Iris pigment epithelial cell (primary cell): Measurements from ENCODE around the gene PRXL2A.

ENCODE experiments used
- DNase-seq: peaks from one replicate; pipeline ENCODE4 v3.0.0-alpha.2; 2011; ENCODE audit warnings: low read depth

The PRXL2A gene

DNA sequence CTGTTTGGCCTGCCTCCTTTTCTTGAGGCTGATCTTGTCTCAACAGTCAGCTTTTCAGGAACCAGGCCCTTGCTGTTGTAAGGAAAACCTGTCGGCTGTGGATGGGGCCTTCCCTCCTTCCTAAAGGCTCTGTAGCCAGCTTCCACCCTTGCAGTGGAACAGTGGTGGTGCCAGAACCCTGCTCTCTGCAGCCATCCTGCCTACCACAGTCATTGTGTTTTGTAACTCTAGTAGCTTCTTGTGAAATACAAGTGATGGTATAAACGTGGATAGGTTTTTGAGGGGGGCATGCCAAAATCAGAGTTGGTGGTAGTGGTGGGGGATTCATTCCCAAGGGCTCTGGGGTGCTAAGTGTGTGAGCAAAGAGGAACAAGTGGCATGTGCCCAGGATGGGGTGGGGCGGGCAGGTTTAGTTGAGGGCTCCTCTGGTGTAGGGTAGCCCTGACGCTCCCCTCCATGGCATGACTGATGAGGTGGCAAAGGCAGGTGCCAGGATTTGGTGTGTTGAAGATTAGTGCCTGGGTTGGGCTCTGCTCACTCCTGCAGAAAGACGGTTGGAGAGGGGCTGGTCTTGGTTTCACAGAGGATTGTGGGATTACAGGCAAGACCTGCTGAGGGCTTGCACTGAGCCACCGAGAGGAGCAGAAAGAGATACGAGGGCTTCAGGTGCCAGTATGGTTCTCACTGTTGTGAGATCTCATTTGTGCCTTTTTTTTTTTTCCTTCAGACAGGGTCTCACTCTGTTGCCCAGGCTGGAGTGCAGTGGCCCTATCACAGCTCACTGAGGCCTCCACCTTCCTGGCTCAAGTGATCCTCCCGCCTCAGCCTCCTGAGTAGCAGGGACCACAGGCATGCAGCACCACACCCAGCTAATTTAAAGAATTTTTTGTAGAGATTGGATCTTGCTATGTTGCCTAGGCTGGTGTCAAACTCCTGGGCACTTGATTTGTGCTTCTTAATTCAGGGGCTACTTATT lies 53.1 kb downstream of the PRXL2A start:
- peak; percentile 48 for DNase-seq

DNA sequence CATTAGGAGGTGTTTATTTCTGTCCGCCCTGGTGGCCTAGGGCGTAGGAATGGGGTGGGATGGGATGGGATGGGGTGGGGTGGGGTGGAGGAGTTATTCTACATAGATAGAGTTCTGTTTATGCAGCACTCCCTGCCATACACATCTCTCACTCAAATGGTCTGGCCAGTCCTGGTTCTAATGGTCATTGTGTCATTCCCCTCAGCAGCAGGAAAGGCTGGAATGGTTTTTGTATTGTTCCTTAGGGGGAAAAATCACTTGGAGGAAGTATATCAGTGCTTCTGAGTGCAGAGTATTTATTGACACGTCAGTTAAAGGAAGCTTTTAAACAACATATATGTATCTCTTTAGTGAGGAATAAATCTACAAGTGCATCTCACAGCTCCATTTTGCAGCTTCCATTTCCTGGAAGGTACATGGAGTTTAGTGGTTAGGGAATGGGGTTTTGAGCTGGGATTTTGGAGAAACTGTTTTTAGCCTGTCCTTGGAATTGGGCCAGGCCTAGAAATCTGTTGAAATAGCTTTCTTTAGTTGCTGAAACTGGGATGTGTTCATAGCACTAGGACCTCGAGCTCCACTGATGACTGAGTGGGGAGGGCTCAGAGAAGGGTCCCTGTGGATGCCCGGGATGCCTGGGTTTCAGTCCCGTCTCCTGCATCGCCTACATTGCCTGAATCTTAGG lies 54.1 kb downstream of the PRXL2A start:
- peak; percentile 47 for DNase-seq

DNA sequence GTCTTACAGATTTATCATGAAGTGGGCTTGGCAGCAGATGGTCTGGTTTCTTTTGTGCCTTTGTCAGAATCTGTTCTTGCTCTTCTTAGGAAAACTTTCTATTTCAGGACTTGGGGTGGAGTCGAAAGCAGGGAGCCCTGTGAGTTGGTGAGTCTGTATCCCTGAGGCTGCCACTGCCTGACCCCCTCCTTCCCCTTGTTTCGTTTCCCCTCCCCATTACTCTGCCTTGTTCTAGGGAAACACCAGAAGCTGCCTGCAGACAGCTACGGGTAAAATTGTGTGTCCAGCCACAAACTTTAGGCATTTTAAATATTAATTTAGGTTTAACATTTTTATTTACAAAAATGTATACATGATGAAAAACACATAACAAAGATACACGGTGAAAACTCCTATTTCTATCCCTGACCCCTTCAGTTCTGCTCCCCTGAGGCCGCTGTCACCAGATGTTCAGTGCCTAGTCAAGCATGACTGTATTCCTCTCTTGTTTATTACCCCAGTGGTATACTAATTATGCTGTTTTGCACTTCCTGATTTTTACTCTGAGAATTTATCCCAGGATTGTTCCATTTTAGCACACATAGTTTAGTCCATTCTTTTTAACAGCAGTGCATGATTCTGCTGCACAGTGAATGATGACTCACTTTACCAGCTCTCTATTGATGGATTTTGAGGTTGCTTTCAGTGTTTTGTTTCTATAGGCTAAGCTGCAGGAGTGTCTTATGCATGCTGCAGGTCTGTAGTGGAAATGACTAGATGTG lies 54.8 kb downstream of the PRXL2A start:
- peak; percentile 67 for DNase-seq

DNA sequence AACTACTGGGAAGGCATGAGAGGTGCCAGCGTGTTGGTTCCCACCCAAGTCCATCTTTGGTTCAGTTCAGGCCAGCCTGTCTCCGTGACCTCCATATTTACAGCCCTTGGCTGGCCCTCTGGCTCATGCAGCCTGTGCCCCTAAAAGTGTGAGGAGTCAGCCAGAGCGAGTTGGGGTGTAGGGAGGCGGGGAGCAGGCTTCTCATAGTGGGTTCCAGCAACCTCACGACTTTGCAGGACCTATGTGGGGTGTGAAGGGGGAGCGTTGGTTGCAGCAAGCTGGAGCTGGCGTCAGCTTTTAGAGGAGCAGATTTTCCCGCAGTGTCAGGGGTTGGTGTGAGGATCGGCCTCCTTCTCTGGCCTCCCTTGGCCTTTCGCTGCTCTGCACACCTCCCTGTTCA lies 55.5 kb downstream of the PRXL2A start:
- DNase-seq: no peak

GRCh38 chr10:80464557-80465450 lies 56.5 kb downstream of the PRXL2A start:
- DNase-seq: no peak

- no peak for DNase-seq
Observed at GRCh38 chr10:80465451-80465835, 57.1 kb downstream of the PRXL2A start.

DNA sequence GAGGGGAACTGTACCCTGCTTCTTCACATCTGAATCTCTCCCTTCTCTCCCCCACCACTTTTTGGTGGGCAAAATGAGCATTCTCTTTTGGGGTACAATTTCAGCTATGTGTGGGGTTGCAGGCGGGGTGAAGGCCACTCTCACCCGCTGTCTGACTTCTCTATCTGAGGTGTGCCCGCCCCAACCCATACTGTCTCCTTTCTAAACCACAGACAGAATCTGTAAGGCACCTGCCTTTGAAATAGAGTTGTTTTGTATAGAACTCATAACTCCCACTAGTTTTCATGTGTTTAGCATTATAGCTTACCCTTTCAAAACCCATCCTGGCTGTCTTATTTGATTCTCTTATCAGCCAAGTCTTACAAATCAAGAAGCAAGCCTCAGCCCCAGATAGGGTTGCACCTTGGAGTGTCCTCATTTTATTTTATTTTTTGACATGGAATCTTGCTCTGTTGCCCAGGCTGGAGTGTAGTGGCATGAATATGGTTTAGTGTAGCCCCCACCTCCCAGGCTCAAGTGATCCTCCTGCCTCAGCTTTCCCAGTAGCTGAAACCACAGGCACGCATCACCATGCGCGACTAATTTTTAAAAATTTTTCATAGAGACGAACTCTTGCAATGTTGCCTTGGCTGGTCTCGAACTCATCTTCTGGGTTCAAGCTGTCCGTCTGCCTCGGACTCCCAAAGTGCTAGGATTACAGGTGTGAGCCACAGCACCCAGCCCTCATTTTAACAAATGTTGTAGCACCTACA lies 57.7 kb downstream of the PRXL2A start:
- no peak for DNase-seq

GRCh38 chr10:80466724-80467326 lies 58.5 kb downstream of the PRXL2A start:
- no peak for DNase-seq

DNA sequence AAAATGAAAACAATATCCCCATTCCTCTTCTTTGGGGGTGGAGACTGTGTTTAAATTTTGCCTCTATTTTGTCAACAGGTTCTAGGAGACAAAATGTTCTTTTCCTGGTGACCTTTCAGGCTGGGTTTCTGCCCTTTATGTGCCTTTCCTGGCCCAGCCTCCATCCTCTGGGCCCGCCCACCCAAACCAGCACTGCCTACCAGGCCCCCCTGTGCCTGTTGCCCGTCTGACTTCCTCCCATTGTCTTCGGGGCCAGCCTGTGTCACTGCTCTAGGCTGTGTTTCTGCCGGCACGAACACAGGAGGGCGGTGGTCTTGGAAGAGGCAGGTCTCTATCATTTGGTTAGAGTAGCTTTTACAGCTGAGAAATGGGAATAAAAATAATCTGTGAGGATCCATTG lies 59.7 kb downstream of the PRXL2A start:
- DNase-seq: no peak

DNA sequence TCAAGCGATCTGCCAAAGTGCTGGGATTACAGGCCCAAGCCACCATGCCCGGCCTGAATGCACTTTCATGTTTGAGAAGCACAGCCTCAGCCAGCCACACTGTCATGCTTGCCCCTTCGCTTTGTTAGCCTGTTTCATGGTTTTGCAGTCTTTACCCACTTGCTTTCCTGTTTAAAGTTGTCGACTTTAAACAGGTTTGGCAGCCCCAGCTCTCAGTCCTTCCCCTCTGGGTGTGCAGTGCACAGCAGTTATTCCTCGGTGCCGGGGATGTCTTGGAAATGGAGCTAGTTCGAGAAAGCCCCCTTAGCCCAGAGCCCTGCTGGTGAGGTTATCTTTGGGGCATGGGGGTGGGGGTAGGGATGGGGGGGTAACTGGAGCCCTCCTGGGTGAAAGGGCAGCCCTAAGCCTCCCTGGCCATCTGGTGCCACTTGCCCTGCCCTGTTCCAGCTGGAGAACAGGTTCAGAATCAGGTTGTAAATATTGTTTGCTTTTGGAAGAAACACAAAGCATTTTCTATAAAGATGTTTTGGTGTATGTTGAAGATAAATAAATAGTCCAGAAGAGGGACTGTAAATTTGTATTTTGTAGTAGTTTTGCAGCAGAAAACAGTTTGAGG lies 60.6 kb downstream of the PRXL2A start:
- DNase-seq: no peak

DNA sequence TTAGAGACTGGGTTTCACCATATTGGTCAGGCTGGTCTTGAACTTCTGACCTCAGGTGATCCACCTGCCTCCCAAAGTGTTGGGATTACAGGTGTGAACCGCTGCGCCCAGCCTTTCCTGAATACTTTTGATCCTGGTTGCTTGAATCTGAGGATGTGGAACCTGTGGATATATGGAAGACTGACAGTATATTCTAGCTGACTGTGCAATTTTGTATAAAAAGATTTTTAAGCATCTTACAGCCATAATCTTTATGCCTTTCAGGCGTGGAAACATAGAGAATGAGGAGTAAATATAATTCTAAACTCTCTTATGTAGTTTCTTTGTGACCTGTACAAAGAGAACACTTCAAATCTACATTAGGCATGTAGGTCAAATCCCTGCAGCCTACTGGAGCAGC lies 61.9 kb downstream of the PRXL2A start:
- DNase-seq: no peak

DNA sequence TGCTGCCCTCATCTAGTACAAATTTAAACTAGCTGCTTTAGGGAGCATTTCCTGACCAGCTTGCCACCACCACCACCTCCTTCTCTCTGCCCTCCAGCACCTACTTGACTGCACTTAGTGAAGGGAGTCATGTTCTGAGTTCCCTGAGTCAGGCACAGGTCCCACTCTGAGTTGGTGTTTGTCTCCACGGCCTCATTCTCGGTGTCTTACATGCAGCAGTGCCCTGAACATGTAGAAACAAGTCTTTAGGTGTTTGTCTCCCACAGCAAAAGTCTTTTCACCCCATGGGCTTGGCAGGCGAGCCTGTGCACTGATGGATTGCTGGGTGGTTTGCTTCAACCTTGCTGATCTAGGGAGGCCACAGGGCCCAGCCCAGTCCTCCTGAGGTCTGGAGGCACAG lies 62.6 kb downstream of the PRXL2A start:
- peak; percentile 32 for DNase-seq

DNA sequence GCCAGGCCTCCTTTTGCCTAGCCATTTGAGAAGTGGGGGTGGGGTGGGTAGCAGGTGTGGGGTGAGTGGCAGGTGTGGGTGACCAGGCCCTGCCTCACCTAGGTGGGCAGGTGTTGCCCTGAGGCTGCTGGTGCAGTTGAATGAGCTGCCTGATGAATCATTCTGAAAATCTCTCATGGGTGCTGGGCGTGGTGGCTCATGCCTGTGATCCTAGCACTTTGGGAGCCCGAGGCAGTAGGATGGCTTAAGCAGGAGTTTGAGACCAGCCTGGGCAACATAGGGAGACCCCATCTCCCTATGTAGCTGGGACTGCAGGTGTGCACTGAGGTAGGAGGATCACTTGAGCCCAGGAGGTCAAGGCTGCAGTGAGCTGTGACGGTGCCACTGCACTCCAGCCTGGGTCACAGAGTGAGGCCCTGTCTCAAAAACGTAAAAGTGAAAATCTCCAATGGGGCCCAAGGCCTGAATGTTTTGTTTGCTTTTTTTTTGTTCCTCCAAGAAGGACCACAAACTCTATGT lies 63.4 kb downstream of the PRXL2A start:
- no peak for DNase-seq

DNA sequence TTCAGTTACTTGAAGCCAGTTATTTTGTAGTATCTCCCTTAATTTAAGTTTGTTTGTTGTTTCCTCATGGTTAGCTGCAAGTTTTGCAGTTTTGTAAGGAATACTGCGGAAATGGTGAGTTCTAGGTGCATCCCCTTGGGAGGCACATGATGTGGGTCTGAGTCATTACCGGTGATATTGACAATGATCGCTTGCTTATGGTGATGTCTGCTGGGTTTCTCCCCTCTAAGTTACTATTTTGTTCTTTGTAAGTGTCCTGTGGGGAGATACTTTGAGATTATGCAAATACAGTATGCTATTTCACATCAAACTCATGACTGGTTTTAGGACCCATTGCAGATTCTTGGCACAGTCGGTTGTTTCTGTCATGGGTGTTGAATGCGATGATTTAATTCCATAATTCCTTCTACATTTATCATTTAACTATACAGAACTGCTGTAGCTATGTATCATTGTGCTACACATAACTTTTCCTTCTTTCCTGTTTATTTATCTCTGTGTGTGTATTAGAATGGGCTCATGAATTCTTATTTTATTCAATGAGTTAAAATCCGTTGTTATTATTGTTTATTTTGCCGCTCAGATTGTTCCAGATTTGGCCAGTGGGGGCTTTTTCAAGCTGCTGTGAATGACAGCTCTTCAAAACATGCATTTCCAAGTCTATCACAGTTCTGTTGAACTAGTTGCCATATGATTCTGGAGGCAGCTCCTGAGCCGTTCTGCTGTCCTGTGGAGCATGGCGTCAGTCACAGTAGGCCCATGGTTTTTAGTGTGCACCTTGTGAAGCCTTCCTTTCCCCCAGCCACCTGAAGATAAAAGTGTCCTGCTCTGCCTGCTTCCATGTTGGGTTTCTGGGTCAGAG lies 64.1 kb downstream of the PRXL2A start:
- peak; percentile 93 for DNase-seq

GRCh38 chr10:80473096-80473657 lies 64.8 kb downstream of the PRXL2A start:
- DNase-seq: no peak

DNA sequence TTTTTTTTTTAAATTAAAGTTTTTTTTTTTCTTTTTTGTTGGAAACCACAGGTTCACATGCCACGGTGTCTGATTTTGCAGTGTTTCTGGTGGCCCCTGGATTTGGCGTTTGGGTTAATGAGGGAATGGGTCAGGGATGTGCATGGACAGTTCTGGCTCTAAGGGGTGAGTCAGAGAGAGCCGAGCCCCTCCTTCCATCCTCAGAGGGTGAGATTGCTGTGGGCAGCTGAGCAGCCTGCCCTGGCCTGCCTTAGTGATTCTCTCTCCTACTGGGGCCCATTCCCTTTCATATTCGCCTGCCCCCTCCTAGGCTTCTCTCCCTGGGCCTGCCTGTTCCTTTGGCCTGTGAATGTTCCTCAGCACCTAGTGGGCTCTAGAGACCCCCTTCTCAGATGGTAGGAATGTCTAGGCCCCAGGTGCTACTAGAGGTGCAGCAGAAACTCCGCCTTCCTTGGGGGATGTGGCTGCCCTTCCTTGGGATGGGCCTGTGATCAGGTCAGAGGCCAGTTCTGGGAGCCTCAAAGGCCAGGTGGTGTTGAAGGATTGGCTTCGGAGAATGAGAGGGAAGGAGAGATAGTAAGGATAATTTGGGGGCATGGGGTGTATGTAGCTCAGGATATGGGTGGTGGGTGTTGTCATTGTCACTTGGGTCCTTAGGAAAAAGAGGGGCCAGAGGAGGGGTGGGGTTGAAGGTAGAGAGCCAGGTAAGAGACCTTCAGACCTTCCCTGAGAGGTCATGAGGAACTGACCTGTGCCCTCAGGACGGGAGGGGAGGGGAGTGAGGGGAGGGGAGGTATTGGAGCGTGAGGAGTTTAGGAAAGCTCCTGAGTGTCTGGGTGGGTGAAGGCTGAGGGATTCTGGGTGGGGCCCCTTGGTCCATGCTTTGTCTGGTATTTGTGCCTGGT lies 65.6 kb downstream of the PRXL2A start:
- peak; percentile 62 for DNase-seq

DNA sequence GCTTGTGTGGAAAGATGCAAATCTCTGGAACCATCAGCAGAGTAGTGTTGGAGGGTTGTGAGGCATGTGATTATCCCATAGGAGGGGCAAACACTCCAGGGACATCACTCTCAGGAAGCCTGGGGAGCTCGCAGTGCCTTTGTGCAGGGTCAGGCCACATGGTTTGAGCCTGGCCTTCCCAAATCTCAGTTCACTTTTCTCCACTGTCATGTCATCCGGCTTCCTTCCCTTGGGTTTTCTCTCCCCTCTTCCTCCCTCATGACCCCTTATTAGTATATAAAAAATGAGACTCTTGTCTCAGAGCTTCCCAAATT lies 66.2 kb downstream of the PRXL2A start:
- no peak for DNase-seq
